Anterior cingulate cortex (tissue), 58 donors: ENCODE data around the gene ANAPC1.
"Not testable (repeated sequence)": the region's sequence is repeated elsewhere in the genome, so short reads cannot be mapped to it uniquely, and the experiment has no call there.

Source experiments
- DNase-seq, 58 donors: peaks; one replicate each; lab custom pipeline; 2025; lab: John Stamatoyannopoulos, UW

The ANAPC1 gene

DNA sequence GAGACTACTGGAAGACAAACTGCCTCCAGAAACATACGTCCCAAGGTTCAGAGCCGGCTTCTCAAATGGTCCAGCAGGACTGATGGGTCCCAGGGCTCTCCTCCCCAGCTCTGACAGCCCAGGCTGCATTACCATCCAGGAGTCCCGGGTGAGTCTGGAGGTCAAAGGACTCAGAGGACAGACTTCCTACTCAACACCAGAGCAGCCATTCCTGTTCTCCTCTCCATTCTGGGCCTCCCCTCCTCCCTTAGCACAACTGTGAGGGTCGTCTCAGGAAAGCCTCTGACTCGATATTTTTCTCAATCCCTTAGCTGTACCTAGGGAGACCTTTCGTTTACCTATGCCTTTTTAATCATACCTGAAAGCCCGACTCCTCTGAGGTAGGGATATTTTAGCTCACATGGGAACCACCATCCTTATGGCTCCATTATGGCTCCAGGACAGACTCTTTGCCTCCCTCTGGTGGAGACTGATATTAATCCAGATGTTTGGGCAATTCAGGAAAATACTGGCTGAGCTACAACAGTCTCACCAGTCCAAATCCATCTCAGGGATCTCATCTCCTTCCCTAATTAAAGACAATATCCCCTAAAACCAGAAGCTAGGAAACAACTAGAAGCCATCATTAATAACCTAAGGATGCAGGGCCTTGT is 70.9 kb downstream of the ANAPC1 start:
- not testable (repeated sequence) for DNase-seq

DNA sequence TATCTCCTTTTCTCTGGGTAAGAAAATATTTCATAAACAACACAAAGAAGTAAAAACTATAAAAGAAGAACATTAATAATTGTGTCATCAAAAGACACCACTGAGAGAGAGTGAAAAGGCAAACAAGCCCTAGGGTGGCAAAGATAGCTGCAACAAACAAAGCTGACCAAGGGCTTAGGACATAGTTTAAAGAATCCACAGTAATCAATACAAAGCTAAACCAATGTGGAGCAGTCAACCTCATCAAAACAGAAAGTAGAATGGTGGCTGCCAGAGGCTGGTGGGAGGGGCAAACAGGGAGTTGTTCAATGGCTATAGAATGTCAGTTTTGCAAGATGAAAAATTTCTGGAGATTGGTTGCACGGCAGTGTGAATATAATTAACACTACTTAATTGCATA is 93.4 kb downstream of the ANAPC1 start:
- DNase-seq = not testable (repeated sequence)

DNA sequence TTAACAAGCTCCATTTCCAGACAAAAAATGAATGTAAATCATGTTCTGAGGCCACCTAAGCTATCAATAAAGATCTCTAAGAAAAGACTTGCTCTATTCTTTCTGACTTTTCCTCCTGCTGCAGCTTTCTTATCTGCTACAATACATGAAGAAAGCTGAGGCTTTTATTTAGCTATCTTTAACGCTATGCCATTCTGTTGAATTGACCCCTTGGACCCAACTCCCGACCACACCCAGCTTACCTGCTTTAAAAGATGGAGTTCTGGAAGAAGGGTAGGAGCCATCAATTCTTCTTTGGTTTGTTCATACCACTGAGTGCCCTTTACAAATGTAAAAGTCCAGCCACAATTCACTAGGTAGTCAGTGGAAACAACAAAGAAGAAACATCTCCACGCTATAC is 99.9 kb downstream of the ANAPC1 start:
- not testable (repeated sequence) for DNase-seq

DNA sequence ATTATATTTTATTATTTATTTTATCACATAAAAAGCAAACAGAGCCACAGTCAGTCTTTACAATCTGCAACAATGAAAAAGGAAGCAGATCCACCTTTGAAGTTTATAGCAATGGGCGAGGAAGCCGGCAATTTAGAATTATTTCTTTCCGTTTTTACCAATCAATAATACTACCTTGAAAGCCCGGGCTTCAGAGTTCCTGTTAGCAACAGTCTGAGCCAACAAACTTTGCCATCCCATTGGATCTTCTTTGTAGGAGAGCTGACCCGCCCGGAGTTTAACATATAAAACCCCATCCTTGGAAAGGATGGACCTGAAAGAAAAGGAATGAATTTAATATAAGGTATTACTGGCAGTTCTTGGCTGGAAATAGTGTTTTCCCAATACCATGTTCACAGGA is 101.8 kb downstream of the ANAPC1 start:
- DNase-seq = not testable (repeated sequence)

DNA sequence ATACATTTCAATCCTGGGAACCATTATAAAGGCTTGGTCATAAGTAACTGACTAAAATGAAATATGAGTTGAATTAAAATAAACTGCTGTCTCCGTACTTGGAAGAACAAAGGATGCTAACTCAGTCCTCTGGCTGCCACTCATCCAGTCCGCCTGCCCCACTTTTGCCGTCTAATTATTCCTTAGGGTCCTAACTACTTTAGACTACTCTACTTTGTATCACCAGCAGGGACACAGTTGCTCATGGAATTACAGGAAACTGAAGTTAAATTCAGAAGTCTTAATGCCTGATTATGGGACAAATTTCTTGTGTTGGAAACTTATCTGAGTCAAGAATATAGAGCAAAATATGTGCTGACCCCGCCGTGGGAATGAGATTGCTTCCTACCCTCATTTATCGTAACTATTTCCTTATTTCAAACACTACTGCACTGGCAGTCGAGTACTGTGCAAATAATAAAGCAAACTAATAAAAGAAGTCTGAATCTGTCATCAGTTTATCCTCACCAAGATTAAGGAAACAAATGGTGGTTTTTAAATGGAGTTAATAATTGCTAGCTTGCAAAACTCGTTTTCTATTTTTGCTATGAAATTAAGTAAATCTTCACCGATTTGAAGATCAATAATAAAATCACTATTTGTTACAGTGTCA is 102.4 kb downstream of the ANAPC1 start:
- DNase-seq = not testable (repeated sequence)

DNA sequence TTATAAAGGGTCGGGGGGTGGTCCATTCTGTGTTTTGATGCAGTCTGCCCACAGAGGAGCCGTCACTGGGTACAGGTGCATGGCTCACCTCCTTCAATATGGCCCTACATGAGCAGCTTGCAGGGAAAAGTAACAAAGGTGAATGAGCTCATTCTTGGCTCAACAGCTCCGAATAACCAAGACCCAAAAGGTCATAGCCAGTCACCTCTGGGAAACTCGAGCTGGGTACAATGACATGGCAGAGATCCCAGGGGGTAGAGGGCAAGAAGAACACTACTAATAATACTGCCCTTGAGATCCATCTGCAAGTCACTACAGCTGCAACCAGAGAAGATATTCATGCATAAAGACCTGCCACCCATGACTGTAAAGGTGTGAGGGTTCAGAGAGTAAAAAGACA is 106.8 kb downstream of the ANAPC1 start:
- DNase-seq = not testable (repeated sequence)

DNA sequence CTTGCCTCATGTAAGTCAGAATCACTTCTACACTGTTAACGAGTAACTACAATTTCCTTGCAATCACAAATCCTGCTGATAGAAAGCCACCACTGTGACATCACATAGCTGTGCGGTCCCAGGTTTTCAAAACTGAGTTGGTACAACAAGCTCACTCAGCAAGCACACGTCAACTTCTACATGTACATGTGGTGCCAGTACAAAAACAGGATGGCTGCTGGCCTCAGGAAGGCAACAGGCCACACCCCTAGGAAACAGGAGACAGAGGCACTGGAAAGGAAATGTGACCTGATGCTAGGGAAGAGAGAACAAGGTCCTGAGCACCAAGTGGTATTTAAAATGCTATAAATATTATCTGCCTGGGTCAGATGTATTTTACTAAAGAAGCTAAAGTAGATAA is 107.7 kb downstream of the ANAPC1 start:
- DNase-seq = not testable (repeated sequence)

DNA sequence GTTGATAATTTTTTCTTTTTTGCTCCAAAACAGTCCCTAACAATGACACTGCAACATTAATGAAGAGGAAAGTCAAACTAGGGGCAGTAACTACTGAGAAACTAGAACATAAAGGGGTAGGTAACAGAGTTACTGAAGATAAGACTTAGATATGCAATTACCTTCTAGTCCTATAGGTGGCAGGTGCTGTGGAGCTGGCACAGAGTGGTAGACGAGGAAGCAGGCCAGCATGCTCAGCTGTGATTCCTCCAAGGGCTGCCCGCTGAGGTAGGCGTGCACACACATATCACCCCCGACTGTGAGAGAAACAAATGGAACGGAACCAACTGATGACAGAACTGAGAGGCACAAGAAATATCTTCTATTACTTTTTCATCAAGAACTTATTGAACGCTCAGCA is 111.8 kb downstream of the ANAPC1 start:
- not testable (repeated sequence) for DNase-seq

DNA sequence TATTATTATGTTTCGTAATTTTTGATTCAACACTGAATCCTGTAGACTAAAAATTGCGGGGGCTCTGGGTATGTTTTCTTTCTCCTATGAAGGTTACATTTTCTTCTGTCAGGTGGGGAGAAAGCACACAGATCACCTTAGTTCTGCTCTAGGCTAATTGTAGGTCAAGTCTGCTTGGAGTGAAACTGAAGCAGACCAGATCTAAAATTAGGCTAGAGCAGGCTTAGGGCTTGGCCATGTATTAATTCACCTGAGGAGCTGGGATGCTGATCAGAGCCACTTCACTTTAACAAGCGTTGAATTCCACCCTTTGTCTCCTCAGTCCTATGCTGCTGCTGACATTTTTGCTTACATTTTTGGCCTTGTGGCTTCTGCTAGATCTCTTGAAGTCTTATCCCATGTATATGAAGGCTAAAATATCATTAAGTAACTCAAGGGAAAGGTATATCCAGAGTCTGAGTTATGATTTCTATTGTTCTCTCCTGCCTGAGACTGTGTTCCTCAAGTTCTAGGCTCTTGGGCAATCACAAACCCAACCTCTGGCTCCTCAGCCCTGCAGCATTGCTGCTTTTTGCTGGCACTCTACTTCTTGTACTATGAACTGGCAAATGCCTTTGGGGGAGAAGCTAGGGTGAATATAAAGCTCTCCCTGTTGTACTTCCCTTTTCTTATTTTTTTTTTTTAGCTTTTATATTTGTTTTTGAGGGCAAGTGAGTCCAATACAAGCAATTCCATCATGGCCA is 112.9 kb downstream of the ANAPC1 start:
- not testable (repeated sequence) for DNase-seq

DNA sequence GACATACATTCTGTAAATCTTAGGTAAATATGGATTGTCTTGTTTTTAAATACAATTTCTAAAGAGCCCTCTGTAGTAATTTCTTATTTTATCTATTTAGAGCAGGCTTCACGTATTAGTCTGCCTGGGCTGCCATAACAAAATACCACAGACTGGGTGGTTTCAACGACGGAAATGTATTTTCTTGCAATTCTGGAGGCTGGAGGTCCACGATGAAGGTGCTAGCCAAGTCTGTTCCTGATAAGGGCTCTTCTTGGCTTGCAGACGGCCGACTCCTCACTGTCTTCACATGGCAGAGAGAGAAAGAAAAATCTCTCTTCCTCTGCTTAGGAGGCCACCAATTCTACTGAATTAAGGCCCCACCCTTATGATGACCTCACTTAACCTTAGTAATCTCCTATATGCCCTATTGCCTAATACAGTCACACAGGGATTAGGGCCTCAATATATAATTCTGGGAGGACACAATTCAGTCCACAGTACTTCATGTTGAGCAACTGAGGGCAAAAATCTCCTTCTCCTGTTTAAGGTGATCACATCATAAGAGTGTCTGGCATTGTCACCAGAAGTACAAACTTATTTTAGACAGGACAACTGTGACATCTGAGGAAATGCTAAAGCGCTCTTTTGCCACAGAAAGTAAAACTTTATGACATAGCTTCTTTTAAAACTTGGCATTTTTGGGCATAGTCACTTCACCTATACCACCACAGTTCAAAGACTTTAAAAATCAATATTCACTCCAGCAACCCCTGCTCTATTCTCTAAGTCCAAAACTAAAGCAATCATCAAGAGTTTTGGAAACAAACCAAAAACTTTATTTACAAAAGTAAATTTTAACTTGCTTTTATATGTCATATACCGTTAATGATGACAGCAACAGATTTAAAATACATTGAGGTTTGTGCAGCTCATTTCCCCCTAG is 115.5 kb downstream of the ANAPC1 start:
- DNase-seq = not testable (repeated sequence)

DNA sequence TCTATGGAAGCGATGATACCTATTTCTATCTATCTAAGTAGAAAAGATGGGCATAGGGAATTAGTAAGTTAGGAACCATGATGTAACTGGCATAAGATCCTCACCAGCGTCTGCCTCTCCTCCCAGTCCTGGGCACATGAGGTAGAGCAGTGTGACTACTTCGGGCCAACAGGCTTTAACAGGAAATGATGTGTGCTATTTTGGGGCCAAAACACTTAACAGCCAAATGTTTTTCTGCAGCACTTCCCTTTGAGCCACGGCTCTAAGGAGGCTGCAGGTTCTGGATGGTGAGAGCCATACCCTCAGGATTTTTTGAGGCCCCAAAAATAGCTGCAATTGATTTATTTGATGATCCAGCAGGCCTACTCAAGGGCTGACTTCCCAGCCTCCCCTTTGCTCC is 116.9 kb downstream of the ANAPC1 start:
- not testable (repeated sequence) for DNase-seq

DNA sequence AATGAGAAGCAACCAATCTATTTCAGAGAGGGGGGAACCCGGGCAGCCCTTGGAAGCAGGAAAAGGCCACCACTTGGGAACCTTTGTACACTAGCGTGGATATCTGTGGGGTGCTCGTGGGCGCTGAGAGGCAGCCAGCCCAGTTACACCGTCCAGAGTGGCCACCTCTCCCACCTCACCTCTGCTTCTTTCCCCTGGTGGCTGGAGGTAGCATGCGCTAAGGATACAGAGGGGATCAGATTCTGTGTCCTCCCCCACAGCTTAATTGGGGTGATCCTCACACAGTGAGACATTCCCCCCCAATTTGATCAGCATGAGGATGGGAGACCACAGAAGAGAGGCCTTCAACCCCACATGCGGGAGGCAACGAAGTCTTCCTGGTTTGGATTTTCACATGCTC is 117.7 kb downstream of the ANAPC1 start:
- not testable (repeated sequence) for DNase-seq

DNA sequence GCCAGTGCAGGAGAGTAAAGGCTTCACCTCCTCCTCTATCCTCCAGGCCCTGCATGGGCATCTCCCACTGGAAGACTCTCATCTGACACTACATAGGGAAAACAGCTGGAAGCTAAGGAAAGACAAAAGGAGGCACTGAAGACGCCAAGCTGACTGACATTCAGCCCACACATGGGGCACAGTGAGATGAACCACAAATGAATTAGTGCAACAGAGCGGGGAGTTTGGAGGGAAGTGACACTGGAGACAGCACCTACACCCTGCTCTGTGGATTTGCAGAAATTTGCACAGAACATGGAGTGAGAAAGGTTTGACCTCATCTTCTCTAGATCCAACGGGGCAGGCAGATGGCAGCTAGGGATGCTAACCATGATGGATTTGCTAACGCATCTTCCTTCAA is 119.8 kb downstream of the ANAPC1 start:
- not testable (repeated sequence) for DNase-seq

DNA sequence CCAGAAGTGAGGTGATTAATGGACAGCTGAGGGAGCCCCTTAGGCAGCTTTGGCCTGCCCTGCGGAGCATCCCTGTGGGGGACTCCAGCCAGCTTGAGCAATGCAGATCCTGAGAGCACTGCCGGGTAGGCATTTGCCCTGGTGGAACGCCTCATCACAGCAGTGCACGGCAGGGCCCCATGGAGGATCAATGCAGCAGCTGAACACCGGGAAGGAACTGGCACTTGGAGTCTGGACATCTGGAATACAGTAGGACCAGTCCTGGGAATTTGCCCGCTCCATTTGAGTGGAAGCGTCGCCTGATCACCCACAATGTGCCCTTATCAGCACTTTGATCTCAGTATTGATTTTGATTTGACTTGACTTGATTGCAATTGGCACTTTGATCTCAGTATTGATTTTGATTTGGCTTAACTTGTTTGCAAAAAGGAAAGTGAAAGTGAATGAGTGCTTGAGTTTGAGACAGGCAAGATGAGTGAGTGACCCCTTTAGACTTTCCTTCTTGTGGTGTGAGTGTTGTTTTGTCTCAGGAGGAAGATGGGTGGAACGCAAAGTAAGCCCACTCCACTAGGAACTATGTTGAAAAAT is 123.2 kb downstream of the ANAPC1 start:
- DNase-seq = not testable (repeated sequence)

DNA sequence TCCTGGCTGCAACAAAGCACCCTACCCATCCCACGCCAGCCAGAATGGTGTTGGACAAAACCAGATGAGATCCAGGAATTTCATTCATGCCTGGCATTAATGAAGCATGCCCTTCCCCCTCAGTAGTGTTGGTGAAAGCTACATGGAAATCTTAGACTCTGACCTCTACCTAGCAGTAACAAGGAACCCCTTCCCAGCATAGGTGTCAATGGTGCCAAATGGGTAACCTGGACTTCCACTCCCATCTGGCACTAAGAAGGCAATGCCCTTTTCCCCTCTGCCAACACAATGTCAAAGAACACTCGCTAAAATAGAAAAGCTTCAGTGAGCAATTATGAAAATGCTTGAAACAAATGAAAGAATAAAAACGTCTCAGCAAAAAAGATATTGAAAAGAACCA is 131.5 kb downstream of the ANAPC1 start:
- DNase-seq = not testable (repeated sequence)

DNA sequence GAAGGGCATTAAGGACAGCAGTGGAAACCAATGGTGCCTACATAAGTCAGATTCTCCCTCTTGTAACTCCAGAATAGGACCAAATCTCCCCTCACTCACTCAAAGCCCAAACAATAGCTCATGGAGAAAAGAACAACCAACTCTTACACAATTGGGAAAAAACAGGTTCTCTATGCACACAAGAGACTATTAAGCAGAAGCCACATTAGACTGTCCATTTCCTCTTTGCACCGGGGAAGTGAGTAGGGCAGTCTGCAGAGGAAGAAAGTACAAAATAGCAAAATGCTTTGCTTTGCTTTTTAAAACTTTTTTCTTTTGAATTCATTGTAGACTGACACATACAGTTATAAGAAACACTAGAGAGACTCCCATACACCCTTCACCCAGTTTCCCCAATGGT is 133.4 kb downstream of the ANAPC1 start:
- DNase-seq = not testable (repeated sequence)

DNA sequence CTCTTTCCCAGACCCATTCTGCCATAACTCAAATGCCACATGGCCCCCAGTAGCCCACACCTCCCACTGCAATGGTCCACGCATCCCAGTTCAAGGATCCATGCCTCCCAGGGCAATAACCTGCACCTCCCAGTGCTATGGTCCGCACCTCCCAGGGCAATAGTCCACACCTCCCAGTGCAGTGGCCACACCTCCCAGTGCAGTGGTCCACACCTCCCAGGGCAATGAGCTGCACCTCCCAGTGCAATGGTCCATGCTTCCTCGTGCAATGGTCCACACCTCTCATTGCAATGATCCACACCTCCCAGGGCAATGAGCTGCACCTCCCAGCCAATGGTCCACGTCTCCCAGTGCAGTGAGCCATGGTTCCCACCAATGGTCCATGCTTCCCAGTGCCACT is 135.6 kb downstream of the ANAPC1 start:
- DNase-seq = not testable (repeated sequence)

DNA sequence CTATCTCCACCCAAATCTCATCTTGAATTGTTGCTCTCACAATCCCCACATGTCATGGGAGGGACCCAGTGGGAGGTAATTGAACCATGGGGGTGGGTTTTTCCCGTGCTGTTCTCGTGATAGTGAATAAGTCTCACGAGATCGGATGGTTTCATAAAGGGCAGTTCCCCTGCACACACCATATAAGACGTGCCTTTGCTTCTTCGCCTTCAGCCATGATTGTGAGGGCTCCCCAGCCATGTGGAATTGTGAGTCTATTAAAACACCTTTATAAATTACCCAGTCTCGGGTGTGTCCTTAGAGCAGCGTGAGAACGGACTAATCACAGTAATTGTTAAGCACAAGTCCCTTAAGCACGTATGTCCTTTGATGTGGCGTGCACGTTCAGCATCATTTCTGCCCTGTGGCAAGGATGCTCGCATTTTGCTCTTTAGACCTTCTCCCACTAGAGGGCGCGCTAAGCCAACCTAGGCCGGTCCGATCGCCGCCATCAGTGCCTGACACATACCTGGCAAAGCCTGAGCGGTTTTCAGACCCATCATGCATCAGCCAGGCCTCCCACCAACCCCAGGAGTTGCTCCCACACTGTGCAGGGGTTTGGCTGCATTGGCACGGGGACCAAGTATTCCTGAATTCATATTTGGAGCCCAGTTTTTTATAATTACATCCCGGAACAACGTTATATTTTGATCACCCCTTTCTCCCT is 136.4 kb downstream of the ANAPC1 start:
- not testable (repeated sequence) for DNase-seq

DNA sequence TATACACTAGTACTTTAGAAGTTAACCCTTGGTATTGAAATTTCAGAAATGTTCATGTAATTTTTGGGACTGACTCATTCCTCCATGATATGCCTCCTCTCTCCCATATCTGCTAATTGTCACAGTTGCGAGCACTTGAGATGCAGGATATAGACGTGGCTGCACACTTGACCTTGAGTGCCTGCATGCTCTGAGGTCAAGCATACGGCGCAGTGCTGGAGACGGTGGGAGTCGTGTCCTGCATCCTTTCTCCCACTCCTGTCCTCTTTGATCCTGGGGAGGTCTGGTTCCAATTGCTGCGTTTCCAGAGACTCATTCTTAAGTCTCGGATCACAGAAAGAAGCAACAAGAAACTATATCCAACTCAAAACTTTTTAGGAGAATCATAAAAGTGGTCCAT is 139.2 kb downstream of the ANAPC1 start:
- DNase-seq = not testable (repeated sequence)
